ENCODE data around the gene CDON.
A peak's percentile ranks its signal among the peaks of the same experiment; 100 is the strongest.

- TF ChIP-seq CTCF (IDR thresholded peaks at IDR 0.05; ENCODE audit: low read depth, low read length, poor library complexity, severe bottlenecking) (peak; percentile 75), EZH2phosphoT487 (IDR thresholded peaks at IDR 0.05; ENCODE audit: borderline replicate concordance, low read length) (no peak)
Observed at GRCh38 chr11:125923012-125923579, 139.6 kb downstream of the CDON start.

Measured in DOHH2 (cell line).